ENCODE results near the gene CCDC158. TPM values are rescaled to one million over a fixed set of nuclear protein-coding genes. Genes with fewer than 3 reads are reported as not detected.

Gene CCDC158
- total RNA-seq, 3 donors from 2014 or later = 1.3 to 5.4 (median 4.3) TPM

- TF ChIP-seq POLR2A (IDR thresholded peaks at IDR 0.05) = no peak
- TF ChIP-seq POLR2AphosphoS5 (IDR thresholded peaks at IDR 0.05) = no peak
- TF ChIP-seq CTCF (IDR thresholded peaks at IDR 0.05) = no peak
- intact Hi-C loops (cut with DNase I; ENCODE audit: low total_unique reads) = no loop called here
- Histone ChIP-seq H3K9me3 (no peaks in the 10 kb centered on the region), H3K4me1 (no peaks in the 10 kb centered on the region), H3K36me3 (no peaks in the 10 kb centered on the region), H3K4me3 (no peak overlapping the region), H3K27me3 (no peaks in the 10 kb centered on the region), H3K27ac (no peak overlapping the region)
- DNase-seq (ENCODE audit: low spot score in 2 of 2) = no peak
Observed at GRCh38 chr4:76442807-76443206, 21.9 kb upstream of the CCDC158 start.

- H3K4me3 ChIP-seq = no peak overlapping the region
- intact Hi-C loops (cut with DNase I; ENCODE audit: low total_unique reads) = no loop called here
- TF ChIP-seq POLR2A (IDR thresholded peaks at IDR 0.05) (no peak), CTCF (IDR thresholded peaks at IDR 0.05) (no peak), POLR2AphosphoS5 (IDR thresholded peaks at IDR 0.05) (no peak)
Observed at GRCh38 chr4:76441881-76442280, 20.9 kb upstream of the CCDC158 start.

GRCh38 chr4:76439491-76439890 is 18.6 kb upstream of the CCDC158 start:
- no peak for DNase-seq (ENCODE audit: low spot score in 2 of 2)
- intact Hi-C loops (cut with DNase I; ENCODE audit: low total_unique reads) = loop anchor here (10.0 kb wide), 1 partner anchor 55 kb away; no protein-coding TSS in a partner anchor

More at GRCh38 chr4:76441881-76442280, 20.9 kb upstream of the CCDC158 start:
- no peak for DNase-seq (ENCODE audit: low spot score in 2 of 2)
- Histone ChIP-seq H3K27ac (no peak overlapping the region), H3K36me3 (no peaks in the 10 kb centered on the region), H3K27me3 (no peaks in the 10 kb centered on the region), H3K4me1 (no peaks in the 10 kb centered on the region), H3K9me3 (no peaks in the 10 kb centered on the region)

GRCh38 chr4:76435528-76436319 is 14.8 kb upstream of the CCDC158 start:
- Histone ChIP-seq H3K36me3 (no peaks in the 10 kb centered on the region), H3K4me3 (peak overlapping the region; percentile 24 to 51 (median 36)), H3K27ac (peak overlapping the region; percentile 65 to 66), H3K9me3 (no peaks in the 10 kb centered on the region), H3K4me1 (no peaks in the 10 kb centered on the region), H3K27me3 (no peaks in the 10 kb centered on the region)
- DNase-seq (ENCODE audit: low spot score in 2 of 2) = no peak
- intact Hi-C loops (cut with DNase I; ENCODE audit: low total_unique reads) = loop anchor here (10.0 kb wide), 1 partner anchor 59 kb away; no protein-coding TSS in a partner anchor
- TF ChIP-seq CTCF (IDR thresholded peaks at IDR 0.05) (no peak), POLR2A (IDR thresholded peaks at IDR 0.05) (no peak), POLR2AphosphoS5 (IDR thresholded peaks at IDR 0.05) (no peak)

More at GRCh38 chr4:76439491-76439890, 18.6 kb upstream of the CCDC158 start:
- Histone ChIP-seq H3K36me3 (no peaks in the 10 kb centered on the region), H3K27me3 (no peaks in the 10 kb centered on the region), H3K4me1 (no peaks in the 10 kb centered on the region), H3K9me3 (no peaks in the 10 kb centered on the region), H3K4me3 (no peak overlapping the region), H3K27ac (no peak overlapping the region)
- TF ChIP-seq POLR2AphosphoS5 (IDR thresholded peaks at IDR 0.05) (no peak), POLR2A (IDR thresholded peaks at IDR 0.05) (no peak), CTCF (IDR thresholded peaks at IDR 0.05) (no peak)

GRCh38 chr4:76434901-76435527 is 14.1 kb upstream of the CCDC158 start, which contains the start of gene SHROOM3:
TSS of gene SHROOM3 (plus strand) at chr4:76435229. CDS start at chr4:76436053, 824 bp downstream.
- Histone ChIP-seq H3K27me3 (no peaks in the 10 kb centered on the region), H3K4me1 (no peaks in the 10 kb centered on the region), H3K4me3 (peak within 1 kb of the TSS; percentile 24 to 51 (median 36)), H3K9me3 (no peaks in the 10 kb centered on the region), H3K36me3 (no peaks in the 10 kb centered on the region), H3K27ac (peak within 1 kb of the TSS; percentile 65 to 66)
- TF ChIP-seq POLR2A (IDR thresholded peaks at IDR 0.05) = no peak
- TF ChIP-seq POLR2AphosphoS5 (IDR thresholded peaks at IDR 0.05) = no peak
- no peak for TF ChIP-seq CTCF (IDR thresholded peaks at IDR 0.05)
- intact Hi-C loops (cut with DNase I; ENCODE audit: low total_unique reads) = loop anchor here (10.0 kb wide), 1 partner anchor 60 kb away; no protein-coding TSS in a partner anchor
- no peak for DNase-seq (ENCODE audit: low spot score in 2 of 2)

Data from breast epithelium (tissue), 4 donors.